HFF-Myc (cell line): ENCODE data around the gene TEAD1.
A peak's percentile ranks its signal among the peaks of the same experiment; 100 is the strongest.

Source experiments
- DNase-seq: peaks from one replicate; pipeline ENCODE4 v3.0.0-alpha.2; 2011; ENCODE audit warnings: low read depth; ENCODE audit errors: extremely low read depth
- H3K4me3 ChIP-seq: replicated peaks from 2 replicates; pipeline ENCODE4 v1.5.1; 2011; ENCODE audit warnings: low read depth, mild to moderate bottlenecking, control low read depth, low read length
- TF ChIP-seq, protein P1 (sequence below): IDR thresholded peaks from 2 replicates; pipeline ENCODE4 v1.5.1; 2012; ENCODE audit warnings: mild to moderate bottlenecking, low read depth, low read length, control low read depth; ENCODE audit errors: missing control alignments

The TEAD1 gene

DNA sequence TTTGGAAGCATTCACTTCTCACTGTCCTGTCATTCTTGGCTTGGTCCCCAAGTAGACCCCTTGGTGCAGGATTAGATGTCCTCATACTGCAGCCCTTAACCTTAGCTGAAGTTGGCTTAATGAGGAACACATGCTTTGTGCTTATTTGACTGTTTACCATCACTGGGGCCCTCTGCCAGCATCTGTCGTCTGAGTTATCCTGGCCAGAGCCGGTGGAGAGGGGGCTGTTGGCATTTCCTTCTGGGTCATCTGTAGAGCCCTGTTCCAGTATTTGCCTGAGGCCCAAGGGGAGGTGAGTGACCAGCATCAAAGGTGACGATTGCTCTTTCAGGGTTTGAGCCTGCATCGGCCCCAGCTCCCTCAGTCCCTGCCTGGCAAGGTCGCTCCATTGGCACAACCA lies 208.4 kb downstream of the TEAD1 start:
- DNase-seq, result no peak
- H3K4me3 ChIP-seq, result no peak overlapping the region
- TF ChIP-seq, protein P1, sequence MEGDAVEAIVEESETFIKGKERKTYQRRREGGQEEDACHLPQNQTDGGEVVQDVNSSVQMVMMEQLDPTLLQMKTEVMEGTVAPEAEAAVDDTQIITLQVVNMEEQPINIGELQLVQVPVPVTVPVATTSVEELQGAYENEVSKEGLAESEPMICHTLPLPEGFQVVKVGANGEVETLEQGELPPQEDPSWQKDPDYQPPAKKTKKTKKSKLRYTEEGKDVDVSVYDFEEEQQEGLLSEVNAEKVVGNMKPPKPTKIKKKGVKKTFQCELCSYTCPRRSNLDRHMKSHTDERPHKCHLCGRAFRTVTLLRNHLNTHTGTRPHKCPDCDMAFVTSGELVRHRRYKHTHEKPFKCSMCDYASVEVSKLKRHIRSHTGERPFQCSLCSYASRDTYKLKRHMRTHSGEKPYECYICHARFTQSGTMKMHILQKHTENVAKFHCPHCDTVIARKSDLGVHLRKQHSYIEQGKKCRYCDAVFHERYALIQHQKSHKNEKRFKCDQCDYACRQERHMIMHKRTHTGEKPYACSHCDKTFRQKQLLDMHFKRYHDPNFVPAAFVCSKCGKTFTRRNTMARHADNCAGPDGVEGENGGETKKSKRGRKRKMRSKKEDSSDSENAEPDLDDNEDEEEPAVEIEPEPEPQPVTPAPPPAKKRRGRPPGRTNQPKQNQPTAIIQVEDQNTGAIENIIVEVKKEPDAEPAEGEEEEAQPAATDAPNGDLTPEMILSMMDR, result no peak

DNA sequence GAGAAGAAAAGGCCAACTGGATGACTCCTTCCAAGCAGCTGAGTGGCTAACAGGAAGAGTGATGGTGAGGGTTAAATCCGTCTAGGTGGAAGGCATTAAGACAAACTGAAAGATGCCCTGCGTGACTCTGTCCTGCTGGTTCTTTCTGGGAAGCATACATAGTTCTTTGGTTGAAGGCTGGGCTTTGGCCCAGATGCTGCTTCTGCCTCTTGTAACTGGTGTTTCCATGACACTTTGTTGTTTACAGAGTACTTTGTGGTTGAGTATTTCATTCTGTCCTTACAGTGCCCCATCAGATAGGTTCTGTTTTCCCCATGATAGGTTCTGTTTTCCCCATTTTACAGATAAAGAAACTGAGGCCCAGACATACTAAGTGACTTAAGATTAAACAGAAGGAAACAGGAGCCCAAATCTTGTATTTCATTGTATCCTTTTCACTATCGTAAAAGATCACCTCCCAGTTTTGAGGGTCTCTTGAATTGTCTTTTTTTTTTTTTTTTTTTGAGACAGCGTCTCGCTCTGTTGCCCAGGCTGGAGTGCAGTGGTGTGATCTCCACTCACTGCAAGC lies 210.6 kb downstream of the TEAD1 start:
- DNase-seq, result no peak
- no peak overlapping the region for H3K4me3 ChIP-seq
- TF ChIP-seq, protein P1, result no peak

DNA sequence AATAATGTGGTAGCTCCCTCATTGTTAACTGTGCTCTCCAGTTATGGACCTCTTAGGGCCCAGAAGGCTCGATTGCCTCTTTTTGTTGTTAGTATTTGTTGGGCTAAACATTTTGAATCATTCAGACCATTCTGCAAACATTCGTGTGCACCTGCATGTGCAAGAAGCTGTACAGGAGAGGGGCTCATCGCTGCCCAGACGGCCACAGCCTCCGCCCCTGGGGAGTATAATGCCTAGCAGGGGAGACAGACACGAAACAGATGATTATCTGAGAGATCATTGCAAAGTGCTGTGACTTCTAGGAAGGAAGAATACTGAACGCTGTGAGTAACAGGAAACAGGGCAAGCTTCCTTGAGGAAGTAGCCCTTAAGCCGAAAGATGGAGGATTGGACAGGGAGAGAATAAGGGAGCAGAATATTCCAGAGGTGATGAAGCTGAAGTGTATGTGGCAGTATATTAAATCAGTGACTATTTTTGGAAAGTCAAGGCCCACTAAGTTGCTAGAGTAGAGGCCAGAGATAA lies 211.6 kb downstream of the TEAD1 start:
- TF ChIP-seq, protein P1, result no peak
- no peak for DNase-seq
- no peak overlapping the region for H3K4me3 ChIP-seq

DNA sequence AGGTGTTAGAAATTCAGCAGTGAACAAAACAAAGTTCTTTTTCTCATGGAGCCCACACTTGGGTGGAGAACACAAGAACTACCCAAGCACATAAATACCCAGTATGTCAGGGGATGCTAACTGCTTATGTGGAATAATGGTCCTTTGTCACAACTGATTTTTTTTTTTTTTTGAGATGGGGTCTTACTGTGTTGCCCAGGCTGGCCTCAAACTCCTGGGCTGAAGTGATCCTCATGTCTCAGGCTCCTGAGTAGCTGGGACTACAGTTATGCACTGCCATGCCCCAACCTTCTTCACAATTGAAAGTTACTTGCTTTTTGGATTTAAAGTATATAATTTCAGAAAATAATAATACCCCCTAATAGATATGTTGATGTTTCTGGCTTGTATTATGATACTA lies 212.3 kb downstream of the TEAD1 start:
- no peak overlapping the region for H3K4me3 ChIP-seq
- no peak for DNase-seq
- TF ChIP-seq, protein P1, result no peak

DNA sequence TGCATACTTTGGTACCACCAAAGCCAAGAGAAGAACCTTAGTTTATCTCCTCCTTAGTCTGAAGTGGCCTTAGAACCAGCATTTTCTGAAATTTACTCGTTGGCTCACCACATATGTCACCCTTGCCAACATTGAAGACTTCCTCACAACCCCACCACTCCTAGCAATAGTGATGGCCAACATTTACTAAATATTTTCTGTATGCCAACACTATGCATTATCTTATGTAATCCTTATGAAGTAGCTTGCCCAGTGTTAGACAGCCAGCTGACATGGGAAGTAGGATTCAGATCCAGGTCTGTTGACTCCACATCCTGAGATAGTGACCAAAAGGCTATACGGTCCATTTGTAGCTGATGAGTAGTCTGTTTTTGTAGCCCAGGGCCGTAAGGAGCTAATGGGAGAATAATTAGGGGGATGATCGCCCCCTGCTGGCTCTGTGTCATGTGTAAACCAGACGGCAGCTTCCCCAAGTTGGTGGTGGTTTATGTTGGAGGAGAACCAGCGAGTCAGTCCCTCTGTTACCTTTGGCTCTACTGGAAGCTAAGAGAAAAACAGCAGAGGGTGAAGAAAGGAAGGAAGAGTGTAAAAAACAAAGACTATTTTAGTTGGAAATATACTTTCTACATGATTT lies 214.4 kb downstream of the TEAD1 start:
- DNase-seq, result peak; percentile 73
- TF ChIP-seq, protein P1, result peak; percentile 75
- no peak overlapping the region for H3K4me3 ChIP-seq

DNA sequence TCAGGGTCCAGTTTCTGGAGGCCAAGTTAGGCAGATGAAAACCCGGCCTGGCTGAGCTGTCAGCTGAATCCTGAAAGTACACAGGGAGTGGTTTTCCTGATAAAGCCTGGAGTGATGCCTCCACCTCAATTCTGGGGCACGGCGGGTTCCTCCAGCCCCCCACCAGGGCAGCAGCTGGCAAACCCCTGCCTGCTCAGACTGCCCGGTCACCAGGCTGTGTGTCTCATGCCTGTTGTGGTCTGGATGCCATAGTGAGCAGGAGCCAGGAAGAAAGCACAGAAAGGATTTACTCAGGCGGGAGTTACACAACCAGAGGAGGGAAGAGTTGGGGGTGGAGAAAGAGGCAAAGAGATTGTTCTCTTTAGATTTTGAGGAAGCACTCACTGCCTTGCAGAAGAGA lies 215.0 kb downstream of the TEAD1 start:
- no peak for DNase-seq
- TF ChIP-seq, protein P1, result no peak
- H3K4me3 ChIP-seq, result no peak overlapping the region

DNA sequence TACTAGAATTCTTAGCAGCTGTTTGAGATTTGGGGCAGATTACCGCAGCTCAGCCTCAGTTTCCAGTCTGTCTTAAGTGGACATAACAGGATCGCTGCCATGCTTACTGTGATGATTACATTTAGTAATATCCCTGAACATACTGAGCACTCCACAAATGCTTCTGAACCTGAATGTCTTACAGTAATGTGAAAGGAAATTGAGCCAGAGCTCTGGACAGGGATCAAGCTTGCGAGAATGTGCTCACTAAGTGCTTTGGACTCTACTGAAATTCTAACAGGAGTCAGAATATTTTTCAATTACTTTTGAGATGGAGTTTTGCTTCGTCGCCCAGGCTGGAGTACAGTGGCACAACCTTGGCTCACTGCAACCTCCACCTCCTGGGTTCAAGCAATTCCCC lies 216.3 kb downstream of the TEAD1 start:
- no peak for DNase-seq
- no peak overlapping the region for H3K4me3 ChIP-seq
- TF ChIP-seq, protein P1, result no peak
